ENCODE measurements around the gene OSBPL9. TPM values are rescaled to one million over a fixed set of nuclear protein-coding genes. Genes with fewer than 3 reads are reported as not detected.

OSBPL9 gene
- total and polyA plus RNA-seq, 2 experiments from 2014 or later = 82.7 to 102 TPM

- DNase-seq (ENCODE audit: low spot score) (no peak), ATAC-seq (no peak)
- Histone ChIP-seq H4K20me1 (replicated peaks; ENCODE audit: insufficient read depth) (0 out of 2 replicates have a peak, but pooled peaks cover 3% of the 10 kb centered on the region), H3K4me3 (no peak overlapping the region), H3K9me2 (ENCODE audit: insufficient read depth) (no peaks in the 10 kb centered on the region), H3K4me1 (ENCODE audit: insufficient read depth) (peaks cover 17% of the 10 kb centered on the region; the same call in 1 of the 2 replicates), H3F3A (replicated peaks; ENCODE audit: low read depth) (no peaks in the 10 kb centered on the region), H3K79me2 (replicated peaks; ENCODE audit: insufficient read depth) (no peaks in the 10 kb centered on the region), H2AFZ (no peak overlapping the region), H3K36me3 (ENCODE audit: insufficient read depth) (no peaks in the 10 kb centered on the region), H3K4me2 (no peak overlapping the region), H3K27me3 (ENCODE audit: insufficient read depth) (no peaks in the 10 kb centered on the region), H3K27ac (ENCODE audit: low read depth) (no peak overlapping the region)
- Mint-ChIP-seq H3K4me3 (no peak overlapping the region), H3K9me3 (no peaks in the 10 kb centered on the region), H3K4me1 (peaks cover 9% of the 10 kb centered on the region), H3K27ac (no peak overlapping the region), H3K36me3 (ENCODE audit: low read depth) (no peaks in the 10 kb centered on the region), H3K27me3 (ENCODE audit: insufficient read depth, low read depth, poor library complexity) (no peaks in the 10 kb centered on the region)
- TF ChIP-seq CREB1 (CRISPR knock-in tag; IDR thresholded peaks at IDR 0.05; ENCODE audit: low read depth) (no peak), NANOG (IDR thresholded peaks at IDR 0.05; ENCODE audit: borderline replicate concordance) (no peak), ETS1 (IDR thresholded peaks at IDR 0.05) (no peak), JUNB (IDR thresholded peaks at IDR 0.05; ENCODE audit: unreplicated experiment) (no peak), CTCF (conservative IDR thresholded peaks at IDR 0.05; ENCODE audit: low read depth in 2 of 2) (no peak), POLR2AphosphoS5 (IDR thresholded peaks at IDR 0.05; ENCODE audit: low read depth) (no peak), ZNF331 (CRISPR knock-in tag; IDR thresholded peaks at IDR 0.05; ENCODE audit: low read depth) (no peak), EZH2 (IDR thresholded peaks at IDR 0.05; ENCODE audit: low read depth, unreplicated experiment) (no peak), ZNF114 (CRISPR knock-in tag; IDR thresholded peaks at IDR 0.05) (no peak), REST (IDR thresholded peaks at IDR 0.05; ENCODE audit: unreplicated experiment) (no peak), STAT1 (IDR thresholded peaks at IDR 0.05; ENCODE audit: unreplicated experiment) (no peak), EZH2phosphoT487 (IDR thresholded peaks at IDR 0.05; ENCODE audit: unreplicated experiment) (no peak), ZNF462 (CRISPR knock-in tag; IDR thresholded peaks at IDR 0.05) (no peak)
Observed at GRCh38 chr1:51663105-51663504, 46.2 kb downstream of the OSBPL9 start.
